HL-60 (cell line): ENCODE measurements around the gene ZNF48.

ENCODE experiments used
- DNase-seq, 2 experiments: peaks; one replicate each; pipeline ENCODE4 v3.0.0-alpha.2; 2010 to 2020; ENCODE audit warnings: low read depth in 1 of 2, low spot score in 1 of 2
- H3K27ac ChIP-seq: fragments of 250-450 bp; sonication (Bioruptor Pico); replicated peaks from 2 replicates; pipeline ENCODE4 v1.5.1; 2020; ENCODE audit warnings: mild to moderate bottlenecking, moderate library complexity
- H3K27me3 ChIP-seq: fragments of 250-450 bp; sonication (Bioruptor Pico); 2 replicates; pipeline ENCODE4 v1.5.1; 2021; ENCODE audit warnings: mild to moderate bottlenecking, moderate library complexity; ENCODE audit not compliant: insufficient read depth, poor library complexity, severe bottlenecking
- H3K4me3 ChIP-seq: replicated peaks from 2 replicates; pipeline ENCODE4 v1.5.1; 2011; ENCODE audit warnings: mild to moderate bottlenecking, control low read depth, low read length; ENCODE audit not compliant: insufficient read depth
- GABPA ChIP-seq: IDR thresholded peaks from 2 replicates; pipeline ENCODE4 v1.6.1; 2012; ENCODE audit warnings: low read depth
- POLR2AphosphoS5 ChIP-seq: IDR thresholded peaks from 2 replicates; pipeline ENCODE4 v1.6.1; 2012; ENCODE audit warnings: low read depth
- SPI1 ChIP-seq: IDR thresholded peaks from 2 replicates; pipeline ENCODE4 v1.6.1; 2012; ENCODE audit warnings: low read depth, mild to moderate bottlenecking, borderline replicate concordance
- TF ChIP-seq, protein P1 (sequence below): IDR thresholded peaks from one replicate; pipeline ENCODE4 v1.5.1; 2011; ENCODE audit warnings: low read length, control low read depth, inconsistent platforms; ENCODE audit not compliant: insufficient read depth
- TF ChIP-seq, protein P2 (sequence below): IDR thresholded peaks from 2 replicates; pipeline ENCODE4 v1.6.1; 2012; ENCODE audit warnings: low read depth; ENCODE audit not compliant: insufficient replicate concordance

Gene ZNF48

DNA sequence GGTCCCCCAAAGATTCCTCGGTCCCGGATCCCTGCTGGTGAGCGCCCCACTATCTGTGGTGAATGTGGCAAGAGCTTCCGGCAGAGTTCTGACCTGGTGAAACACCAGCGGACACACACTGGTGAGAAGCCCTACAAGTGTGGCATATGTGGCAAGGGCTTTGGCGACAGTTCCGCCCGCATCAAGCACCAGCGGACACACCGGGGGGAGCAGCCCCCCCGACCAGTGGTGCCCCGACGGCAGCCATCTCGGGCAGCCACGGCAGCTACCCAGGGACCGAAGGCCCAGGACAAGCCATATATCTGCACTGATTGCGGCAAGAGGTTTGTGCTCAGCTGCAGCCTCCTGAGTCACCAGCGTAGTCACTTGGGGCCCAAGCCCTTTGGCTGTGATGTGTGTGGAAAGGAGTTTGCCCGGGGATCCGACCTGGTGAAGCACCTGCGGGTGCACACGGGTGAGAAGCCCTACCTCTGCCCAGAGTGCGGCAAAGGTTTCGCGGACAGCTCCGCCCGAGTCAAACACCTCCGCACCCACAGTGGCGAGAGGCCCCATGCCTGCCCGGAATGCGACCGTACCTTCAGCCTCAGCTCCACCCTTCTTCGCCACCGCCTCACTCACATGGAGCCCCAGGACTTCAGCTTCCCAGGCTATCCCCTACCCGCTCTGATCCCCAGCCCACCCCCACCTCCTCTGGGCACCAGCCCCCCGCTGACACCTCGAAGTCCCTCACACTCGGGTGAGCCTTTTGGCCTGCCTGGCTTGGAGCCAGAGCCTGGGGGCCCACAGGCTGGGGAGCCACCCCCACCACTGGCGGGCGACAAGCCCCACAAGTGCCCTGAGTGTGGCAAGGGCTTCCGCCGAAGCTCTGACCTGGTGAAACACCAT is 2.8 kb downstream of the ZNF48 start:
- H3K27ac ChIP-seq = no peak overlapping the region
- no peak for TF ChIP-seq GABPA
- TF ChIP-seq POLR2AphosphoS5 = no peak
- TF ChIP-seq, protein P1, sequence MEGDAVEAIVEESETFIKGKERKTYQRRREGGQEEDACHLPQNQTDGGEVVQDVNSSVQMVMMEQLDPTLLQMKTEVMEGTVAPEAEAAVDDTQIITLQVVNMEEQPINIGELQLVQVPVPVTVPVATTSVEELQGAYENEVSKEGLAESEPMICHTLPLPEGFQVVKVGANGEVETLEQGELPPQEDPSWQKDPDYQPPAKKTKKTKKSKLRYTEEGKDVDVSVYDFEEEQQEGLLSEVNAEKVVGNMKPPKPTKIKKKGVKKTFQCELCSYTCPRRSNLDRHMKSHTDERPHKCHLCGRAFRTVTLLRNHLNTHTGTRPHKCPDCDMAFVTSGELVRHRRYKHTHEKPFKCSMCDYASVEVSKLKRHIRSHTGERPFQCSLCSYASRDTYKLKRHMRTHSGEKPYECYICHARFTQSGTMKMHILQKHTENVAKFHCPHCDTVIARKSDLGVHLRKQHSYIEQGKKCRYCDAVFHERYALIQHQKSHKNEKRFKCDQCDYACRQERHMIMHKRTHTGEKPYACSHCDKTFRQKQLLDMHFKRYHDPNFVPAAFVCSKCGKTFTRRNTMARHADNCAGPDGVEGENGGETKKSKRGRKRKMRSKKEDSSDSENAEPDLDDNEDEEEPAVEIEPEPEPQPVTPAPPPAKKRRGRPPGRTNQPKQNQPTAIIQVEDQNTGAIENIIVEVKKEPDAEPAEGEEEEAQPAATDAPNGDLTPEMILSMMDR = no peak
- TF ChIP-seq, protein P2, sequence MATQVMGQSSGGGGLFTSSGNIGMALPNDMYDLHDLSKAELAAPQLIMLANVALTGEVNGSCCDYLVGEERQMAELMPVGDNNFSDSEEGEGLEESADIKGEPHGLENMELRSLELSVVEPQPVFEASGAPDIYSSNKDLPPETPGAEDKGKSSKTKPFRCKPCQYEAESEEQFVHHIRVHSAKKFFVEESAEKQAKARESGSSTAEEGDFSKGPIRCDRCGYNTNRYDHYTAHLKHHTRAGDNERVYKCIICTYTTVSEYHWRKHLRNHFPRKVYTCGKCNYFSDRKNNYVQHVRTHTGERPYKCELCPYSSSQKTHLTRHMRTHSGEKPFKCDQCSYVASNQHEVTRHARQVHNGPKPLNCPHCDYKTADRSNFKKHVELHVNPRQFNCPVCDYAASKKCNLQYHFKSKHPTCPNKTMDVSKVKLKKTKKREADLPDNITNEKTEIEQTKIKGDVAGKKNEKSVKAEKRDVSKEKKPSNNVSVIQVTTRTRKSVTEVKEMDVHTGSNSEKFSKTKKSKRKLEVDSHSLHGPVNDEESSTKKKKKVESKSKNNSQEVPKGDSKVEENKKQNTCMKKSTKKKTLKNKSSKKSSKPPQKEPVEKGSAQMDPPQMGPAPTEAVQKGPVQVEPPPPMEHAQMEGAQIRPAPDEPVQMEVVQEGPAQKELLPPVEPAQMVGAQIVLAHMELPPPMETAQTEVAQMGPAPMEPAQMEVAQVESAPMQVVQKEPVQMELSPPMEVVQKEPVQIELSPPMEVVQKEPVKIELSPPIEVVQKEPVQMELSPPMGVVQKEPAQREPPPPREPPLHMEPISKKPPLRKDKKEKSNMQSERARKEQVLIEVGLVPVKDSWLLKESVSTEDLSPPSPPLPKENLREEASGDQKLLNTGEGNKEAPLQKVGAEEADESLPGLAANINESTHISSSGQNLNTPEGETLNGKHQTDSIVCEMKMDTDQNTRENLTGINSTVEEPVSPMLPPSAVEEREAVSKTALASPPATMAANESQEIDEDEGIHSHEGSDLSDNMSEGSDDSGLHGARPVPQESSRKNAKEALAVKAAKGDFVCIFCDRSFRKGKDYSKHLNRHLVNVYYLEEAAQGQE = no peak
- no peak overlapping the region for H3K4me3 ChIP-seq
- peaks cover 4% of the 10 kb centered on the region for H3K27me3 ChIP-seq
- peak in 1 of 2 experiments; percentile 49 for DNase-seq

DNA sequence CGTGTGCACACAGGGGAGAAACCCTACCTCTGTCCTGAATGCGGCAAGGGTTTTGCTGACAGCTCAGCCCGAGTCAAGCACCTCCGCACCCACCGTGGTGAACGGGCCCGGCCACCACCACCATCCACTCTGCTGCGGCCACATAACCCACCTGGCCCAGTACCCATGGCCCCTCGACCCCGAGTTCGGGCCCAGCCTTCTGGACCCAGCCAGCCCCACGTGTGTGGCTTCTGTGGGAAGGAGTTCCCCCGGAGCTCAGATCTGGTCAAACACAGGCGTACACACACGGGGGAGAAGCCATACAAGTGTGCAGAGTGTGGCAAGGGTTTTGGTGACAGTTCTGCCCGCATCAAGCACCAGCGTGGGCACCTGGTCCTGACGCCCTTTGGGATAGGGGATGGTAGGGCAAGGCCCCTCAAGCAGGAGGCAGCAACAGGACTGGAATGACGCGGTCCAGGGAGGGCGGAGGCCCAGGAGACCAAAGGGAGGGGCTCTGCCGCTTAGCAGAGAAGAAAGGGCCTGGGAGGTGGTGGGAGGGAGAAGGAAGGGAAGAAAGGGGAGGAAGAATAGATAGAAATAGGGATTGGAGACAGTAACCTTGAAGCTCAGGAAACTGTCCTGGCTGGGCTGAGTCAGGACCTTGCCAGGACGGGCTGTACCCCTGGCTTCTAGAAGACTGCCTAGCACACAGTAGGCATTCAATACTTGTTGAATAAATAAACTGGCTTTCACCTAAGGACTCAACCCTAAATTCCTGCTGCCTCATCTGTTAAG is 3.6 kb downstream of the ZNF48 start:
- H3K4me3 ChIP-seq = no peak overlapping the region
- peaks cover 4% of the 10 kb centered on the region for H3K27me3 ChIP-seq
- H3K27ac ChIP-seq = no peak overlapping the region
- no peak for DNase-seq
- no peak for TF ChIP-seq SPI1
- TF ChIP-seq, protein P1 = no peak
- TF ChIP-seq POLR2AphosphoS5 = no peak
- TF ChIP-seq, protein P2 = no peak
- no peak for TF ChIP-seq GABPA

DNA sequence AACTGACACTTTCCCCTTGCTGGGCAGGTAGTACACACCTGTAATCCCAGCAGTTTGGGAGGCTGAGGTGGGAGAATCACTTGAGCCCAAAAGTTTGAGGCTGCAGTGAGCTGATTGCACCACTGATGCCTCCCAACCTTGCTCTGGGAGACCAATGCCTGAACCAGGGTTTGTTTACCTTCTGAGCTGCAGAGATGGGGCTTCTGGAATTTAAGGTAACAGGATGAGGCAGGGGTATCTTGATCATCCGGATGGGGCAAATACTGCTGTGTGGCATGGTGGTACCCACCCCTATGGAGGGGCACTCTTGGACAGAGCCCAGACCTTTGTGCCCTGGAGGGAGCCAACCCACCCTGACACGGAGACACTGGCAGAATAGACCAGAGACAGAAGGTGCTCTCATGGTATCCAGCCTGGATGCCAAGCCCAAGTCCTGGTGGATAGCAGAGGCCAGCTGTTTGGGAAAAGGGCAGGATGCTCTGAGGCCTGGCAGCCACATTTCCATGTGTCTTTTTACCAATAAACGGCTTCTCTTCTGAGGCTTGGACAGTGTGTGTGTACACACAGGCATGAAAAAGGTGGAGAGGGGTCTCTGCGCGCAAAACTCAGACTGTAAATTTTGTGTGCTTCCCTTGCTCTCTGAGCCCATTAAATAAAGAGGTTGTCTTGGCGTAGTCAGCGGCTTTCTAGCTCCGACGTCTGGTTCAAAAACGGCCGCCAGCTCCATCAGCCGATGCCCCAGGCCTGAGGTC is 4.4 kb downstream of the ZNF48 start:
- H3K27ac ChIP-seq = no peak overlapping the region
- TF ChIP-seq POLR2AphosphoS5 (no peak), SPI1 (no peak), GABPA (no peak)
- TF ChIP-seq, protein P1 = no peak
- TF ChIP-seq, protein P2 = no peak
- H3K27me3 ChIP-seq = peaks cover 4% of the 10 kb centered on the region
- no peak for DNase-seq
- no peak overlapping the region for H3K4me3 ChIP-seq
